Calu3 (cell line): ENCODE data around the gene KLHDC7A. TPM values are rescaled to one million over a fixed set of nuclear protein-coding genes. Genes with fewer than 3 reads are reported as not detected.
"Not testable (repeated sequence)": the region's sequence is repeated elsewhere in the genome, so short reads cannot be mapped to it uniquely, and the experiment has no call there.

ENCODE experiments used
- BruUV-seq: library from RNA; stranded (reverse); fragments of 400-500 nt; replicated peaks from 2 replicates; lab custom pipeline; 2021; lab: Mats Ljungman, UMichigan
- CTCF ChIA-PET: fragments of 300-600 bp; sonication (Branson Sonifier 250); formaldehyde crosslinking; loops from one replicate; lab custom pipeline; 2022; ENCODE audit warnings: antibody characterized with exemption; lab: Charles Lee
- DNase-seq: peaks from one replicate; pipeline ENCODE4 v3.0.0; 2022
- H3K27ac Mint-ChIP-seq: one replicate; pipeline ENCODE4 v1.8.0; 2022; ENCODE audit warnings: mixed read lengths; ENCODE audit not compliant: unreplicated experiment
- H3K27me3 Mint-ChIP-seq: one replicate; pipeline ENCODE4 v1.8.0; 2022; ENCODE audit warnings: mixed read lengths; ENCODE audit not compliant: unreplicated experiment
- H3K36me3 Mint-ChIP-seq: one replicate; pipeline ENCODE4 v1.8.0; 2022; ENCODE audit warnings: mild to moderate bottlenecking, moderate library complexity, mixed read lengths; ENCODE audit not compliant: insufficient read depth, unreplicated experiment
- H3K4me1 Mint-ChIP-seq: one replicate; pipeline ENCODE4 v1.8.0; 2022; ENCODE audit warnings: mild to moderate bottlenecking, low read depth, mixed read lengths; ENCODE audit not compliant: unreplicated experiment
- H3K4me3 Mint-ChIP-seq: one replicate; pipeline ENCODE4 v1.8.0; 2022; ENCODE audit warnings: mild to moderate bottlenecking, low read depth, moderate library complexity, mixed read lengths; ENCODE audit not compliant: unreplicated experiment
- H3K9me3 Mint-ChIP-seq: one replicate; pipeline ENCODE4 v1.8.0; 2022; ENCODE audit warnings: low read depth, mixed read lengths; ENCODE audit not compliant: unreplicated experiment
- intact Hi-C: fragments of 100-400 bp; cut with micrococcal nuclease; formaldehyde crosslinking; loops from one replicate; pipeline ENCODE4 v1.10.0; 2022; ENCODE audit not compliant: unreplicated experiment
- total RNA-seq: library from RNA; stranded (reverse); gene quantifications from 2 replicates; pipeline ENCODE4 v1.2.3, GENCODE V29; 2022
- TF ChIP-seq, protein P1 (sequence below): fragments of 200-600 bp; IDR thresholded peaks from one replicate; pipeline ENCODE4 v1.8.0; 2022; ENCODE audit warnings: antibody characterized with exemption; ENCODE audit not compliant: unreplicated experiment

The KLHDC7A gene
- total RNA-seq, 1 experiment from 2014 or later = 14.3 TPM

DNA sequence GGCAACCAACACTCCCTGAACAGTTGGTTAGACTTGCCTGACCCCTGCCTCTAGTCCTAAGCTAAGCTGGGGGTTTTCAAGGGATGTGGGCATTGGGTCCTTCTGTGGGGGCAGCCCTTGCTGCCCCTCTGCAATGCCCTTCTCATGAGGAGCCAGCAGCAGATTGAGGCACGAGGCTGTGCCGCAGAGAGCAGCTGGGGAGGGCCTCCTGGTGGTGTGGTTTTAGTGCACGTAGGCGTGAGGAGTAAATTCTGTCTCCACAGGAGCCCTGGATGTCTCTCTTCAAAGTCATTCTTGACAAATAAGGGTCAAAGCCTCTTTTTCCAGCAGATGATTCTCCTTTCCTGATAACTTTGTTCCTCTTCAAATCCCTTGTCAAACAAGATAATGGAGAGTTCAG lies 31.8 kb upstream of the KLHDC7A start:
- Mint-ChIP-seq H3K4me3 (no peak overlapping the region), H3K4me1 (no peaks in the 10 kb centered on the region), H3K36me3 (no peaks in the 10 kb centered on the region), H3K27ac (no peak overlapping the region), H3K9me3 (peaks cover 5% of the 10 kb centered on the region), H3K27me3 (peaks cover 12% of the 10 kb centered on the region)
- CTCF ChIA-PET = no interaction called here
- intact Hi-C loops = no loop called here
- no peak for DNase-seq
- TF ChIP-seq, protein P1, sequence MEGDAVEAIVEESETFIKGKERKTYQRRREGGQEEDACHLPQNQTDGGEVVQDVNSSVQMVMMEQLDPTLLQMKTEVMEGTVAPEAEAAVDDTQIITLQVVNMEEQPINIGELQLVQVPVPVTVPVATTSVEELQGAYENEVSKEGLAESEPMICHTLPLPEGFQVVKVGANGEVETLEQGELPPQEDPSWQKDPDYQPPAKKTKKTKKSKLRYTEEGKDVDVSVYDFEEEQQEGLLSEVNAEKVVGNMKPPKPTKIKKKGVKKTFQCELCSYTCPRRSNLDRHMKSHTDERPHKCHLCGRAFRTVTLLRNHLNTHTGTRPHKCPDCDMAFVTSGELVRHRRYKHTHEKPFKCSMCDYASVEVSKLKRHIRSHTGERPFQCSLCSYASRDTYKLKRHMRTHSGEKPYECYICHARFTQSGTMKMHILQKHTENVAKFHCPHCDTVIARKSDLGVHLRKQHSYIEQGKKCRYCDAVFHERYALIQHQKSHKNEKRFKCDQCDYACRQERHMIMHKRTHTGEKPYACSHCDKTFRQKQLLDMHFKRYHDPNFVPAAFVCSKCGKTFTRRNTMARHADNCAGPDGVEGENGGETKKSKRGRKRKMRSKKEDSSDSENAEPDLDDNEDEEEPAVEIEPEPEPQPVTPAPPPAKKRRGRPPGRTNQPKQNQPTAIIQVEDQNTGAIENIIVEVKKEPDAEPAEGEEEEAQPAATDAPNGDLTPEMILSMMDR = no peak
- BruUV-seq = no TSS peak

DNA sequence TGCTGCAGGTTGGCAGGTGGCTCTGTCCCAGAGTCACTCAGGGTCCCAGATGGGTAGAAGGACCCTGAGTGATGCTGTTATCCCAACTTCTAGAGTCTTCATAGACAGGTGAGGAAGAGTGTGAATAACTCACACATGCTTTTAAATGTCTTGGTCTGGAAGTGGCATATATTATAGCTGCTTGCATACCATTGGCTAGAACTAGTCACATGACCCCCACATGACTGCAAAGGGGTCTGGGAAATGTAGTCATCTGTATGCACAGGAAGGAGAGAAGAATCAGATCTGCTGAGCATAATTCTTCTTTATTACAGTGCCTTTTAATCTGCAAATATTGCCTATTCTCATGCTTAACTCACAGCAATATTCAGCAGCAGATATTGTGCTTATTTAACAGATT lies 28.2 kb upstream of the KLHDC7A start:
- intact Hi-C loops = no loop called here
- no peak overlapping the region for H3K4me3 Mint-ChIP-seq
- H3K9me3 Mint-ChIP-seq = no peaks in the 10 kb centered on the region
- no peaks in the 10 kb centered on the region for H3K4me1 Mint-ChIP-seq
- DNase-seq = peak; percentile 37
- CTCF ChIA-PET = no interaction called here
- BruUV-seq = no TSS peak
- TF ChIP-seq, protein P1 = no peak
- no peaks in the 10 kb centered on the region for H3K36me3 Mint-ChIP-seq
- H3K27me3 Mint-ChIP-seq = peaks cover 5% of the 10 kb centered on the region
- H3K27ac Mint-ChIP-seq = no peak overlapping the region

DNA sequence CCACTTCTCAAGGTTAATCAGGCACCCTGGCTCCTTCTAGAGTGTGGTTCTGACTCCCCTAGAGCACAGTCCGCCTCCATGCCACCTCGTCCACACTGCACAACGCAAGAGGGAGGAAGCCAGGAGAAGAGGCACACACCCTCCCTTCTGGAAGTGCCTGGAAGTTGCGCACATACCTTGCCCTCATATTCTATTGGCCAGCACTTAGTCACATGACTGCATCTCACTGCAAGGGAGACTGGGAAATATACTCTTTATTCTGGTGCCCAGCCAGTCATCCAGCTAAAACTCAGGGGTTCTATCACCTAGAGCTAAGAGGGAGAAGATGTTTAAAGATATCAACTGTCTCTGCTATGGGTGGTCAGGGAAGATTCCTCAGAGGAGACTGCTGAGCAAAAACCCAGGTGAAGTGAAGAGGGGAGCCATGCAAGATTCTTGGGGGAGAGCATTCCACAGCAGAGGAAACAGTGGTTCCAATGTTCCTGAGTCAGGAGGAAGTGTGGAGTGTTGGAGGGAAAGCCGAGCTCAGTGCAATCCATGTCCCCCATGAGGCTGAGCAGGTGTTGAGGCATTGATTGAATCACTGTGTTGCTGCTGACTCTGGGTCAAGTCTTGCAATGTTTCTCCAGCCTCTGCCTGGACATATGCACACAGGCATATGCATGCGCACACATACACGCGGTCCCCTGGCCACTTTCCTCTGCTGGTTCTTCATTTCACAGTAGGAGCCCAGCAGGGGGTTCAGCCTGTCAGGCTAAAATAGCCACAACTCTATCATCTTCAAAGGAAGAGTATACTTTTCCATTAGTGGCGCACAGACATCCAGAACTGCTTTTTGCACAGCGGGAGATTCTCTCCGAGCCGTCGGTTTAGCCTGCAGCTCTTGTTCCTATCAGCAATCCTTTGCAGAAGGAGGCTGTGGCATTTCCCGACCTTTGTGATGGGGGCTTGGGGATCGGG lies 22.3 kb upstream of the KLHDC7A start:
- BruUV-seq = no TSS peak
- H3K9me3 Mint-ChIP-seq = no peaks in the 10 kb centered on the region
- no peak overlapping the region for H3K27ac Mint-ChIP-seq
- peaks cover 46% of the 10 kb centered on the region for H3K27me3 Mint-ChIP-seq
- H3K4me1 Mint-ChIP-seq = no peaks in the 10 kb centered on the region
- TF ChIP-seq, protein P1 = no peak
- H3K36me3 Mint-ChIP-seq = no peaks in the 10 kb centered on the region
- intact Hi-C loops = no loop called here
- no peak overlapping the region for H3K4me3 Mint-ChIP-seq
- no peak for DNase-seq
- CTCF ChIA-PET = no interaction called here

DNA sequence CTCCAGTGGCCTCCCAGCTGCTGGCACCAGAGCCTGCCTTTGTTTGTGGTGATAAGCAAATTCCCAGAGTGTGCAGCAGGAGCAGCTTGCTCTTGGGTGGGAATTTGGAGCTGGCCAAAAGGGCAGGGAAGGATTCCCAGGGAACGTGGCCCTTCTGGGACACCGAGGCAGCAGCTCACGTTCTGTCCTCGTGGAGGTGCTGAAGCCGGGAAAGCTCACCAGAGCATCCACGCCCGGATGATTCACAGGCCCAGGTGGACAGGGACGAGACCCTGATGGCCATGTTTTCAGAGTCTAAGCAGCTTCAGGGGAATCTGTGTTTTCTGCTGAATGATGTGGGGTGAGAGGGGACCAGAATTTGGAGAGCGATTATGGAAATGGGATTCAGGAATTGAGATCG lies 19.1 kb upstream of the KLHDC7A start:
- no peaks in the 10 kb centered on the region for H3K9me3 Mint-ChIP-seq
- no TSS peak for BruUV-seq
- H3K36me3 Mint-ChIP-seq = no peaks in the 10 kb centered on the region
- DNase-seq = no peak
- TF ChIP-seq, protein P1 = no peak
- H3K27ac Mint-ChIP-seq = no peak overlapping the region
- peaks cover 10% of the 10 kb centered on the region for H3K4me1 Mint-ChIP-seq
- H3K4me3 Mint-ChIP-seq = no peak overlapping the region
- CTCF ChIA-PET = no interaction called here
- peaks cover 46% of the 10 kb centered on the region for H3K27me3 Mint-ChIP-seq
- intact Hi-C loops = no loop called here

DNA sequence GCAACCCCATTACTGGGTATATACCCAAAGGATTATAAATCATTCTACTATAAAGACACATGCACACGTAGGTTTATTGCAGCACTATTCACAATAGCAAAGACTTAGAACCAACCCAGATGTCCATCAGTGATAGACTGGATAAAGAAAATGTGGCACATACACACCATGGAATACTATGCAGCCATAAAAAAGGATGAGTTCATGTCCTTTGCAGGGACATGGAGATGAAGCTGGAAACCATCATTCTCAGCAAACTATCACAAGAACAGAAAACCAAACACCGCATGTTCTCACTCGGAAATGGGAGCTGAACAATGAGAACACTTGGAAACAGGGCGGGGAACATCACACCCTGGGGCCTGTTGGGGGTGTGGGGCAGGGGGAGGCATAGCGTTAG lies 18.2 kb upstream of the KLHDC7A start:
- H3K4me1 Mint-ChIP-seq, H3K9me3 Mint-ChIP-seq, H3K27ac Mint-ChIP-seq, CTCF ChIA-PET, H3K36me3 Mint-ChIP-seq, BruUV-seq, DNase-seq, intact Hi-C loops, H3K4me3 Mint-ChIP-seq: not testable (repeated sequence)
- peaks cover 41% of the 10 kb centered on the region for H3K27me3 Mint-ChIP-seq
